Measurements from ENCODE around the gene CETP. TPM values are rescaled to one million over a fixed set of nuclear protein-coding genes. Genes with fewer than 3 reads are reported as not detected.
A peak's percentile ranks its signal among the peaks of the same experiment; 100 is the strongest.

CETP gene
- total and polyA plus RNA-seq, 2 of the 13 experiments (the other 11 are each of a cell fraction or from before 2014, with no cell fraction given): 0.31 to 9.8 TPM

- TF ChIP-seq HNF1A (IDR thresholded peaks at IDR 0.05; ENCODE audit: low read depth) (no peak), HNF1A (CRISPR knock-in tag; IDR thresholded peaks at IDR 0.05; ENCODE audit: borderline replicate concordance) (no peak), ARNTL (CRISPR knock-in tag; IDR thresholded peaks at IDR 0.05) (no peak), SALL1 (CRISPR knock-in tag; IDR thresholded peaks at IDR 0.05) (peak; percentile 16; the same call in 1 of the 2 replicates), KMT2A (CRISPR knock-in tag; IDR thresholded peaks at IDR 0.05) (no peak), ZNF441 (CRISPR knock-in tag; IDR thresholded peaks at IDR 0.05; ENCODE audit: borderline replicate concordance) (no peak), MYNN (CRISPR knock-in tag; IDR thresholded peaks at IDR 0.05; ENCODE audit: low read depth) (no peak)
These were observed 65.0 kb downstream of the CETP start (continued) for GRCh38 chr16:57026778-57027062.

GRCh38 chr16:57027067-57027466, 65.3 kb downstream of the CETP start:
- no peaks in the 10 kb centered on the region for H3K79me2 ChIP-seq (ENCODE audit: insufficient read depth, low read length)
- H3K9ac ChIP-seq (ENCODE audit: insufficient read depth, low read depth, low read length): no peak overlapping the region
- H3K27ac ChIP-seq (ENCODE audit: extremely low read length, insufficient read depth, low read length): no peak overlapping the region
- 0 out of 5 replicates have a peak, but pooled peaks cover 0 to 6% of the 10 kb centered on the region in 2 experiments for H3K27me3 ChIP-seq (ENCODE audit: control insufficient read depth in 1 of 2, insufficient read depth in 2 of 2, low read length in 2 of 2)
- peak; percentile 84 for ATAC-seq
- H3K4me2 ChIP-seq (ENCODE audit: low read depth, low read length): peak overlapping the region; percentile 13
- FAIRE-seq: peak; percentile 97
- peak; percentile 62 for DNase-seq (ENCODE audit: low spot score)
- H4K20me1 ChIP-seq (ENCODE audit: insufficient read depth, low read length): no peaks in the 10 kb centered on the region
- POLR2A ChIA-PET: no interaction called here
- no peak overlapping the region for H3K4me3 ChIP-seq (replicated peaks in 1 of 3; ENCODE audit: insufficient read depth in 1 of 3, low read depth in 2 of 3, low read length in 3 of 3)
- no peaks in the 10 kb centered on the region for H3K36me3 ChIP-seq (replicated peaks in 1 of 2; ENCODE audit: control insufficient read depth in 1 of 2, insufficient read depth in 2 of 2, low read length in 2 of 2)
- no peaks in the 10 kb centered on the region for H3K9me3 ChIP-seq (ENCODE audit: low read length)
- no TSS peak for BruUV-seq (replicated peaks)
- 2% methylated on average over 2 of the region's 2 CpGs for WGBS (ENCODE audit: low lambda C conversion rate)
- in situ Hi-C loops (cut with HindIII; ENCODE audit: extremely low pct_ligation_motif_present, low pct_unique_long_range_greater_than_20kb) (no loop called here), intact Hi-C loops (cut with micrococcal nuclease; ENCODE audit: unreplicated experiment) (no loop called here)
- CTCF ChIA-PET (ENCODE audit: low intra/inter-chr PET ratio, low total read pairs): no interaction called here
- peaks cover 30% of the 10 kb centered on the region for H3K4me1 ChIP-seq (ENCODE audit: insufficient read depth, low read length)
- no peak overlapping the region for H2AFZ ChIP-seq (ENCODE audit: low read length)
- TF ChIP-seq E2F2 (CRISPR knock-in tag; IDR thresholded peaks at IDR 0.05; ENCODE audit: borderline replicate concordance): no peak
- TF ChIP-seq NR2F2 (IDR thresholded peaks at IDR 0.05; ENCODE audit: borderline replicate concordance, low read depth): no peak
- no peak for TF ChIP-seq CHD2 (IDR thresholded peaks at IDR 0.05; ENCODE audit: low read depth, low read length)
- no peak for TF ChIP-seq ISL2 (CRISPR knock-in tag; IDR thresholded peaks at IDR 0.05)
- TF ChIP-seq ZNF331 (CRISPR knock-in tag; IDR thresholded peaks at IDR 0.05): no peak
- no peak for TF ChIP-seq ZNF597 (CRISPR knock-in tag; IDR thresholded peaks at IDR 0.05)
- no peak for TF ChIP-seq ELF1 (CRISPR knock-in tag; IDR thresholded peaks at IDR 0.05)
- no peak for TF ChIP-seq ZNF20 (CRISPR knock-in tag; IDR thresholded peaks at IDR 0.05)
- no peak for TF ChIP-seq MED1 (CRISPR knock-in tag; IDR thresholded peaks at IDR 0.05)
- no peak for TF ChIP-seq RBM22 (optimal IDR thresholded peaks at IDR 0.05; ENCODE audit: low read length)
- TF ChIP-seq ZNF841 (CRISPR knock-in tag; IDR thresholded peaks at IDR 0.05; ENCODE audit: borderline replicate concordance): no peak
- no peak for TF ChIP-seq ZNF660 (CRISPR knock-in tag; IDR thresholded peaks at IDR 0.05; ENCODE audit: borderline replicate concordance, low read depth)
- TF ChIP-seq ATM (IDR thresholded peaks at IDR 0.05; ENCODE audit: borderline replicate concordance): no peak
- TF ChIP-seq ZNF251 (CRISPR knock-in tag; IDR thresholded peaks at IDR 0.05): no peak
